ENCODE data around the gene MRPS18A. TPM values are rescaled to one million over a fixed set of nuclear protein-coding genes. Genes with fewer than 3 reads are reported as not detected.

MRPS18A gene
- total and polyA plus RNA-seq, 2 of the 8 experiments (the other 6 are each of a cell fraction or from before 2014, with no cell fraction given) = 48.3 to 121 TPM

DNA sequence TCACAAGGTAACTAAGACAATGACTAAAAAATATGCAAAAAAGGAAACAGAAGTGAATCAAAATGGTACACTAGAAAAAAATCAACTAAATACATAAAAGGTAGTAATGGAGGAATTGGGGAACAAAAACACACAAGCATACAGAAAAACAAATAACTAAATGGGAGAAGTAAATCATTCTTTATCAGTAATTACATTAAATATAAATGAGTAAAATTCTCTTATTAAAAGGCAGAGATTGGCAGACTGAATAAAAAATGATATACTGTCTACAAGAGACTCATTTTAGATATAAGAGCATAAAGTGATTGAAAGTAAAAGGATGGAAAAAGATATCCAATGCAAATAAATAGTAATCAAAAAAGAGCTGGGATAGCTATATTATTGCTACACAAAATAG, 43.0 kb upstream of the MRPS18A start (continued):
- TF ChIP-seq RAD21 (IDR thresholded peaks at IDR 0.05 in 1 of 2, conservative IDR thresholded peaks at IDR 0.05 in 1 of 2; ENCODE audit: low read depth in 2 of 2, low read length in 2 of 2) (no peak), CBX5 (IDR thresholded peaks at IDR 0.05; ENCODE audit: low read depth, low read length) (no peak), RFX5 (IDR thresholded peaks at IDR 0.05; ENCODE audit: borderline replicate concordance, low read depth, low read length) (no peak), BCL11A (IDR thresholded peaks at IDR 0.05; ENCODE audit: low read depth in 2 of 2, low read length in 2 of 2) (no peak), SIRT6 (IDR thresholded peaks at IDR 0.05; ENCODE audit: low read length) (no peak), KDM5A (IDR thresholded peaks at IDR 0.05; ENCODE audit: low read length) (no peak)
- TF ChIP-seq, protein P1, sequence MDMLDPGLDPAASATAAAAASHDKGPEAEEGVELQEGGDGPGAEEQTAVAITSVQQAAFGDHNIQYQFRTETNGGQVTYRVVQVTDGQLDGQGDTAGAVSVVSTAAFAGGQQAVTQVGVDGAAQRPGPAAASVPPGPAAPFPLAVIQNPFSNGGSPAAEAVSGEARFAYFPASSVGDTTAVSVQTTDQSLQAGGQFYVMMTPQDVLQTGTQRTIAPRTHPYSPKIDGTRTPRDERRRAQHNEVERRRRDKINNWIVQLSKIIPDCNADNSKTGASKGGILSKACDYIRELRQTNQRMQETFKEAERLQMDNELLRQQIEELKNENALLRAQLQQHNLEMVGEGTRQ (IDR thresholded peaks at IDR 0.05; ENCODE audit: low read length) = no peak

Measured in H1 (cell line).